M059J (cell line): ENCODE measurements around the gene PKM. TPM values are rescaled to one million over a fixed set of nuclear protein-coding genes. Genes with fewer than 3 reads are reported as not detected.
A peak's percentile ranks its signal among the peaks of the same experiment; 100 is the strongest.
"Not testable (repeated sequence)": the region's sequence is repeated elsewhere in the genome, so short reads cannot be mapped to it uniquely, and the experiment has no call there.

Source experiments
- DNase-seq: peaks from one replicate; pipeline ENCODE4 v3.0.0-alpha.2; 2012; ENCODE audit warnings: low read depth
- total RNA-seq: library from RNA; depleted of rRNA; stranded (reverse); fragments of >200 nt; shearing (Covaris generic); gene quantifications from 2 replicates; pipeline ENCODE4 v1.2.3, GENCODE V29; 2014

The PKM gene
- total RNA-seq, 1 experiment from 2014 or later, result 2,981 TPM

DNA sequence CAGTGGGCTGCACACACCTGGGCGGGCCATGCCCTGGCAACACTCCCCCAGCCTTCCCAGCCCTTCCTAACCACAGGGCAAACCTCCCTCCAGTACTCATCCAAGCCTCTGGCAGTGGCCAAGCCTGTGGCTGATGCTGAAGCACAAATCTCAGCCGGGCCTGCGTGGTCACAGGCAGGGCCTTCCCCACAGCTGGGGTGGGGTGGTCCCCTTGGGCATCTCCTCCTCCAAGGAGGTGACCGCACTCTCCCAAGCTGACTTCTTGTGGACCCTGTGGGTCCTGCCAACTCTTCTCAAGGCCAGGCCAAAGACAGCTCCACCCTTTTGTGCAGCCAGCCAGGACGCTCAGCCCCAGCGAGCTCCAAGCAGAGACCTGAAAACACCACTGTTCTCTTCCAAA is 54.8 kb downstream of the PKM start:
- no peak for DNase-seq

GRCh38 chr15:72175186-72176044 is 55.6 kb downstream of the PKM start:
- DNase-seq, result peak; percentile 7

DNA sequence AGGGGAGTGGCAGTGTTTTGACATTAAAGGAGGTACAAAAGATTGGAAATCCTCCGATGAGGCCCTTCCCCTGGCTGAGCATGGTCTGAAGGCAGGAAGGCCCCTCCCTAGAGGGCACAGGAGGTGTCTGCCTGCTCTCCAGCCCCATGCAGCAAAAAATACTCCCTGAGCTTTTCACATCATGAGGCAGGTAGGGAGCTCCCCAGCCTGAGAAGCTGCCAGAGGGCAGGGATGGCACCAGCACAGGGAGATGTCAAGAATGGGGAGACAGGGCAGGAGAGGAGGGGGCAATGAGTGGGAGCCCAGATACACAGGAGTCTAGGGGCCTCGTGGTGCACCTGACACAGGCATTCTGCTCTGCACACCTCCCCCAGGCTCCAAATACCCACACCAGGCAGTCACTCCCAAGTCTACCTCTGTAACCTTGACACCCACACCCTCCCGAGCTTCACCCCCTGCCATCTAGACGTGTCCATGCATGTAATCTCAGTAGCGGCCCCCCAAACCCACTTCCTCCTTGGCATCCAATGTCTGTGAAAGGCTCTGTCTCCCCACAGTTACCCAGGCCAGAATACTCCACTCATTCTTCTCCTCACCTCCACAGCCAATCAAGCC is 56.3 kb downstream of the PKM start:
- DNase-seq, result no peak

DNA sequence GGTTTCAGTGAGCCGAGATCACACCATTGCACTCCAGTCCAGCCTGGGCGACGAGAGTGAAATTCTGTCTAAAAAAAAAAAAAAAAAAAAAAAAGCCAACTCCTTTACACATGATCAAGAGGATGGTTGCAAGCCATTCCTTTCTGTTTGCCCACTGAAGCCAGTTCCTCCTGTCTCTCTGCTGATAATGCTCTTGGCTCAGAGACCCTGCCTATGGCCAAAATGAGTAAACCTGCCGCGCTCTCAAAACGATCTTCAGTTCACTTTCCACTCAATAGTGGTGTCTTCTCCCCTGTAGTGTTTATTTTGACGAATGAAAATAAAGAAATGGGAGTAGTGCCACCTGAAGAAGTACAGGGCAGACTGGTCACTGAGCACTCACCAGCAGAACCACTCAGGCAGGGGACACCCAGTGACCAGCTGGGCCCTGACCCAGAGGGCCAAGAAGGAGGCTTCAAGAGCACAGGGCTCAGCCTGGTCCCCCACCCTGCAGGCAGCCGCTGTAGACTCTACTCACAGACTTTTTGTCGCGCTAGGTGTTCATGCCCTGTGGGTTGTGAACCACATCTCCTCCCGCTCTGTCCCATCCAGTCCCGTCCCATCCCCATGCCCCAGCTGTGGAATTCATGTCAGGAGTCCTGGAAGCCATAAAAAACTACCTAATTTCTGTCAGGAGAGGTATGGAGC is 57.0 kb downstream of the PKM start:
- no peak for DNase-seq

GRCh38 chr15:72173401-72173800 is 57.6 kb downstream of the PKM start:
- DNase-seq, result no peak

DNA sequence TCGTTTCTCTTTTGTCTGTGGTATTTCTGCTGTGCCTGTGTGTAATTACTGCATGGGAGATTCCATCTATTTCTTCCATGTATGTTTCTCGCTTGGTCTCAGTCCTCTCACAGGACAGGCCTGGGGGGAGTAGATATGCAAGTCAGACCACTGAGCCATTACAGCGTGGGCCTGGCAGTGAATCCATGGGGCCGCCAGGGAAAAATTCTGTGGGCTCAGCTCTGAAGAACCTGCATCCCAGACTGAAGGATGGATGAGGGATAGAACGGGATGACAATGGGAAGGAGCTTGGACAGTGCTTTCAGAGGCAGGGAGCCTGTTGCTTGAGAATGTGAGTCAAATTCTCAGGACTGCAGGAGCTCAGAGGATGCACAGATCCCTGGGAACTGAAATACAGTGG is 58.2 kb downstream of the PKM start:
- no peak for DNase-seq

DNA sequence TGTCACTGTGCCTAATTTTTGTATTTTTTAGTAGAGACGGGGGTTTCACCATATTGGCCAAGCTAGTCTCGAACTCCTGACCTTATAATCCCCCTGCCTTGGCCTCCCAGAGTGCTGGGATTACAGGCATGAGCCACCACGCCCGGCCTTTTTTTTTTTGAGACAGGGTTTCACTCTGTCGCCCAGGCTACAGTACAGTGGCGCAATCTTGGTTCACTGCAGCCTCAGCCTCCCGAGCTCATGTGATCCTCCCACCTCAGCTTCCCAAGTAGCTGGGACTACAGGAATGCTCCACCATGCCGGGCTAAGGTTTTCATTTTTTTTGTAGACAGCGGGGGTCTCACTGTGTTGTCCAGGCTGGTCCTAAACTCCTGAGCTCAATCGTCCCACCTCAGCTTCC is 59.0 kb downstream of the PKM start:
- DNase-seq, result not testable (repeated sequence)

- DNase-seq, result no peak
These were observed 60.3 kb downstream of the PKM start for GRCh38 chr15:72170691-72171090.

DNA sequence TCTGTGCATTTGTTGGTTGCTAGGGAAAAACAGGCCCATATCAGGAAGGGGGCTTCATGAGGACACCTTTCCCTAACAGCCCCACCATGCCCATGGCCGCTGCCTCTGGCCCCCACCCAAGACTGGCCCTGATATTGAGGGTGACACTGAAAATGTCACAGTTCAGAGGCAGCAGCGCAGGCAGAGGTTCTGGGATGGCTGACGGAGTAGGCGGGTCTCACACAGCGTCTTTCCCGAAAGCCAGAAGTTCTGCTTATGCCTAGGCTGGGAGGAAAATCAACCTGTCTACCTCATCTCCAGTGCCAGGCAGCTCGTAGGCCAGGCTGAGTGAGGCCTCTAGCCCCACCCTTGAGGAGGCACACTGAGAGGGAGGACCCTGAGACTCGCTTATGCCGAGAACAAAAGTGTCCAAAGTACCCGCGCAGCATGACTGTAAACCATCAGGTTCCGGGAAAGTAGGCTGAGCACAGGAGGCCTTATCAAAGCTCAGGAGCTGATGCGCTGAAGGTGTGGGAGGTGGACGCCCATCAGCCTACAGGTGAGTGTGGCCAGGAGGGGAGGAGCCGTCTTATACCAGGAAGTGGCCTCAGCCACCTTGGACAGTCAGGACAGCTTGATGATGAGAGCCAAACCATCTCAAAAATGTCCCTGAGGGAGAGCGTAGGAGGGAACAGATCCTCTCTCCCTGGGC is 60.9 kb downstream of the PKM start:
- no peak for DNase-seq

- DNase-seq, result no peak
These were observed 61.6 kb downstream of the PKM start for GRCh38 chr15:72169236-72169920.

GRCh38 chr15:72168808-72169190 is 62.2 kb downstream of the PKM start:
- no peak for DNase-seq

DNA sequence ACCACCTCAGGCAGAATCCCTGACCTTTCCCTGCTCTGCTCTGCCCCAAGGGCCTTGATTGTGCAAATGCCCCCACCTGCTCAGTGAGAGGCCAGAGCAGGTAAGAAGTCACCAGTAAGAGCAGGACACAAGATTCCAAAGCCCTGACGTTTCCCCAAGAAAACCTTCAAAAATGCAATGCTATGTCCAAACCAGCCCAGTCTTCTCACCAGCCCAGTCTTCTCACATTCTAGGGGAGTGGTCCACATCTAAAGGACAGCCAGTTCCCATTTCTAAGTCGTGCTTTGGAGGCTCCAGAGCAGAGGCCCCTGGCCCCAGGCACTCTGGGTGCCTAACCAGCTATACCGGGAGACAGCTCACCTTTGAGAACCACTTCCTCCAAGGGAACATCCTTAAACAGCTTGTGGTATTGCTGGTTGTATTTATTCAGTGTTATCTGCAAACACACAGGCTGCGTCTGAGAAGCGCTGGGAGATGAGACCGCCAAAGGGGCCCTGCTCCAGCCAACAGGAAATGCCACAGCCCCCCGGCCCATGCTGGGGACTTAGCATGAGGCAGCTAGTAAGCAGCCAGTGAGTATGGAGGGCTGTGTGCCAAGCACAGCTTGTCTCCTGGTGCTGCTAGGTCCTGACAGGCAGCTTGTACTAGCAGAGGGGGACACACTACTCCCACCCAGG is 62.7 kb downstream of the PKM start:
- peak; percentile 18 for DNase-seq

GRCh38 chr15:72167445-72167844 is 63.5 kb downstream of the PKM start:
- no peak for DNase-seq

- DNase-seq, result no peak
These were observed 64.1 kb downstream of the PKM start for GRCh38 chr15:72166716-72167417.

- no peak for DNase-seq
These were observed 67.3 kb downstream of the PKM start for GRCh38 chr15:72163719-72164118.

DNA sequence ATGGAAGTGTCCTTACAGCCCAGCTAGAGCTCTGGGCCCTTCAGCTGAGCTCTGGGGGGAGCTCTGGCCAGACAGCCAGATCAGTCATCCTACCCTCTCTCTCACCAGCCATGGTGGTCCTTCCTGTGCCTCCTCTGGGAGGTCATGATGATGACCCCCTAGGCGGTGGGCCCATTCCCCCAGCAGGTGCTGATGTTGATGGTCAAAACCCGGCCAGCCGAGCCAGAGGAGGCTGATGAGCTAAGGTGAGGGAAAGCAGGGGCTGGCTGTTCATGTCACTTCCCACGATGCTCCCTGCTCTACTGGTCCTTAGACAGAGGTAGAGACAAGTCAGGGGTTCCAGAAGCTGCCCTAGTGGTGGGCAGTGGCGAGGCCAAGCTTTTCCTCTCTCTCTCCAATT is 68.4 kb downstream of the PKM start:
- no peak for DNase-seq

DNA sequence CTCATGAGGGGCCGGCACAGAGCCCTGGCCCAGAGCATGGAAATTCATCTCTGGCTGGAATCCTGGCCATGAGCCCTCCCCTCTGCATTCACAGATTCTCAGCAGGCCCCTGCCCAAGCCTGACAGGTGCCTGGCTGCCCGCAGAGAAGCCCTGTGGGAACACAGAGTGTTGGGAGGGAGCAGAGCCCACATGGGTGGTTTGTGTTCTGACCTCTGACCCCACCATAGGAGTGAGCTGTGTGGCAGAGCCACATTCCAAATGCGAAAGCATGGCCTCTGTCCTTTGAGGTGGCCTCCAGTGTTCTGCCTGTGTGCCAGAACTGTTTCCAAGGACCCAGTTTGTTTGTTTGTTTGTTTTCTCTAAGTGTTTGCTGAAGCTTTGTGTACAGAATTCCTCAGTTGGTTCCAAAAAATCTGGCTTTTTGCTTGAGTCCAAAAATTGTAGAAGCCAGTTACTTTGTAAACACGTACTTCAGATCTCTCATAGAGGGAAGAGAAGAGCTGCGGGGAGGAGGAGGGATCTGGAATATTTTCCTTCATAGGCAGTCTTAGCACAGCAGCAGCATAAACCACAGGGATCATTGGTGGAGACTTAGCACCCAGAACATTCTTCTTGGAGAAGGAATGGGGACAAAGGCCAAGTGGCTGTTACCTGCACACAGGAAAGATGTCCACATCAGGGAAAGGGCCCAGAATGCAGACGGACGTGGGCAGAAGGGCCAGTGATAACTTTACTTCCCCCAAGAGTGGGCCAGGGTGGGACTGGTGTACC is 69.4 kb downstream of the PKM start:
- DNase-seq, result no peak

GRCh38 chr15:72160696-72161245 is 70.2 kb downstream of the PKM start:
- no peak for DNase-seq

DNA sequence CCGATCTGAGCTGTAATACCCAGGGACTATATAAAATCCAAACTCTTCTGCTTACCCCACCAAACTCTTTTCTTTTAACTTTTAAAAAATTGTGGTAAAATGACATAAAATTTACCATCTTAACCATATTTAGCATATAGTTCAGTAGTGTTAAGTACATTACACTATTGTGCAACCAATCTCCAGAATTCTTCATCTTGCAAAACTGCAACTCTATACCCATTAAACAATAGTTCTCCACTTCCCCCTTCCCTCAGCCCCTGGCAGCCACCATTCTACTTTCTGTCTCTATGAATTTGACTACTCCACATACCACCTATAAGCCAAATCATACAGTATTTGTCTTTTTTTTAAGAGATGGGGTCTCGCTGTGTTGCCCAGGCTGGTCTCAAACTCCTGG is 74.1 kb downstream of the PKM start:
- DNase-seq, result no peak
